SK-N-SH (cell line): Measurements from ENCODE around the gene CDH13. TPM values are rescaled to one million over a fixed set of nuclear protein-coding genes. Genes with fewer than 3 reads are reported as not detected.

Experiments
- CTCF ChIA-PET: fragments of 300-600, 350-600 bp; formaldehyde crosslinking; extraction: SDS; loops from one replicate; lab custom pipeline; 2021; lab: Yijun Ruan, JAX
- POLR2A ChIA-PET: fragments of 350-600 bp; sonication (Branson Sonifier 250); formaldehyde crosslinking; extraction: SDS; loops from one replicate; lab custom pipeline; 2020; ENCODE audit warnings: antibody characterized with exemption, inconsistent platforms; lab: Yijun Ruan, JAX
- DNase-seq: peaks from one replicate; pipeline ENCODE4 v3.0.0; 2012
- H2AFZ ChIP-seq: fragments of 200-600 bp; sonication (generic); 2 replicates; pipeline ENCODE4 v1.8.1; 2016; ENCODE audit warnings: antibody characterized with exemption, mild to moderate bottlenecking, low read depth
- H3F3A ChIP-seq: fragments of 200-600 bp; sonication (generic); replicated peaks from 2 replicates; pipeline ENCODE3; 2016; ENCODE audit warnings: antibody characterized with exemption, mild to moderate bottlenecking; ENCODE audit not compliant: insufficient read depth
- H3K27ac ChIP-seq, 2 experiments: fragments of 200-500 bp in 1 of 2; fragments of 200-600 bp in 1 of 2; sonication (Bioruptor generic) in 1 of 2; sonication (generic), shearing (Covaris generic) in 1 of 2; 2 replicates each; pipeline versions ENCODE4 v1.5.1 to v1.6.1; 2014 to 2016; ENCODE audit warnings: low read depth in 2 of 2, inconsistent platforms in 1 of 2, low read length in 1 of 2, mild to moderate bottlenecking in 1 of 2, mixed read lengths in 1 of 2
- H3K27me3 ChIP-seq: fragments of 200-600 bp; sonication (generic), shearing (Covaris generic); 2 replicates; pipeline ENCODE4 v1.6.1; 2016; ENCODE audit warnings: mixed run types; ENCODE audit not compliant: insufficient read depth
- H3K36me3 ChIP-seq, 2 experiments: fragments of 200-500 bp in 1 of 2; fragments of 200-600 bp in 1 of 2; sonication (Bioruptor generic) in 1 of 2; sonication (generic) in 1 of 2; replicated peaks in 1 of 2; 2 replicates each; pipeline versions ENCODE3 to v1.5.1; 2014 to 2016; ENCODE audit warnings: low read length in 1 of 2, mild to moderate bottlenecking in 1 of 2; ENCODE audit not compliant: insufficient read depth in 2 of 2, control insufficient read depth in 1 of 2
- H3K4me1 ChIP-seq, 2 experiments: fragments of 200-500 bp in 1 of 2; fragments of 200-600 bp in 1 of 2; sonication (Bioruptor generic) in 1 of 2; sonication (generic), shearing (Covaris generic) in 1 of 2; 2 replicates each; pipeline versions ENCODE4 v1.5.1 to v1.6.1; 2014 to 2016; ENCODE audit warnings: low read depth in 1 of 2, low read length in 1 of 2, mixed run types in 1 of 2; ENCODE audit not compliant: insufficient read depth in 2 of 2, control insufficient read depth in 1 of 2
- H3K4me2 ChIP-seq: fragments of 200-600 bp; sonication (generic), shearing (Covaris generic); 2 replicates; pipeline ENCODE4 v1.6.1; 2017; ENCODE audit warnings: mixed run types
- H3K4me3 ChIP-seq, 2 experiments: fragments of 200-500 bp in 1 of 2; fragments of 200-600 bp in 1 of 2; sonication (Bioruptor generic) in 1 of 2; sonication (generic), shearing (Covaris generic) in 1 of 2; 2 replicates each; pipeline versions ENCODE4 v1.5.1 to v1.8.1; 2014 to 2016; ENCODE audit warnings: low read depth in 2 of 2, inconsistent platforms in 1 of 2, low read length in 1 of 2, mild to moderate bottlenecking in 1 of 2, mixed read lengths in 1 of 2, moderate library complexity in 1 of 2
- H3K79me2 ChIP-seq: fragments of 200-600 bp; sonication (generic); 2 replicates; pipeline ENCODE4 v1.8.1; 2017; ENCODE audit warnings: mild to moderate bottlenecking; ENCODE audit not compliant: insufficient read depth
- H3K9ac ChIP-seq: fragments of 200-600 bp; sonication (generic); 2 replicates; pipeline ENCODE4 v1.6.1; 2017; ENCODE audit warnings: mixed run types
- H3K9me2 ChIP-seq: fragments of 200-600 bp; sonication (generic); 2 replicates; pipeline ENCODE4 v1.6.1; 2017; ENCODE audit warnings: mixed run types
- H3K9me3 ChIP-seq: fragments of 200-600 bp; sonication (generic); 2 replicates; pipeline ENCODE4 v1.6.1; 2017; ENCODE audit warnings: mixed run types, mild to moderate bottlenecking, moderate library complexity
- H4K20me1 ChIP-seq: fragments of 200-600 bp; sonication (generic); 2 replicates; pipeline ENCODE4 v1.6.1; 2017; ENCODE audit warnings: mild to moderate bottlenecking, mixed run types; ENCODE audit not compliant: insufficient read depth
- CHD2 ChIP-seq: fragments of 150-350 bp; IDR thresholded peaks from 2 replicates; pipeline ENCODE4 v1.6.1; 2018; ENCODE audit warnings: low read length; ENCODE audit not compliant: partially characterized antibody
- ELF1 ChIP-seq: IDR thresholded peaks from 2 replicates; pipeline ENCODE4 v1.4.0; 2012
- EZH2phosphoT487 ChIP-seq: fragments of 200-600 bp; sonication (generic); IDR thresholded peaks from 2 replicates; pipeline ENCODE4 v1.6.1; 2017; ENCODE audit warnings: low read depth, mixed run types, mild to moderate bottlenecking, antibody characterized with exemption, moderate library complexity, borderline replicate concordance
- FOSL2 ChIP-seq: IDR thresholded peaks from 2 replicates; pipeline ENCODE4 v1.4.0; 2012; ENCODE audit warnings: low read depth, mild to moderate bottlenecking, moderate library complexity, borderline replicate concordance
- FOXJ3 ChIP-seq: sonication (generic); formaldehyde crosslinking; IDR thresholded peaks from 2 replicates; pipeline ENCODE4 v1.5.1; 2020; ENCODE audit warnings: mild to moderate bottlenecking, missing genetic modification reagents
- GABPA ChIP-seq: IDR thresholded peaks from 2 replicates; pipeline ENCODE4 v1.4.0; 2012; ENCODE audit warnings: low read depth, mild to moderate bottlenecking
- GATA2 ChIP-seq: sonication (generic); formaldehyde crosslinking; IDR thresholded peaks from 2 replicates; pipeline ENCODE4 v1.5.0; 2020; ENCODE audit warnings: mild to moderate bottlenecking, missing genetic modification reagents
- RCOR1 ChIP-seq: fragments of 150-350 bp; IDR thresholded peaks from 2 replicates; pipeline ENCODE4 v1.6.1; 2017; ENCODE audit warnings: antibody characterized with exemption, low read length
- RFX5 ChIP-seq: IDR thresholded peaks from 2 replicates; pipeline ENCODE4 v1.6.1; 2012; ENCODE audit warnings: mild to moderate bottlenecking, improper control_type of control experiment, low read length
- RXRA ChIP-seq: IDR thresholded peaks from 2 replicates; pipeline ENCODE4 v1.4.0; 2012; ENCODE audit warnings: low read depth, mild to moderate bottlenecking, borderline replicate concordance
- SIN3A ChIP-seq: IDR thresholded peaks from 2 replicates; pipeline ENCODE4 v1.6.1; 2012; ENCODE audit warnings: low read depth, mild to moderate bottlenecking, low read length, moderate library complexity, borderline replicate concordance
- SMC3 ChIP-seq: IDR thresholded peaks from 2 replicates; pipeline ENCODE4 v1.6.1; 2012; ENCODE audit warnings: low read depth, low read length, improper control_type of control experiment
- TAF1 ChIP-seq: IDR thresholded peaks from 2 replicates; pipeline ENCODE4 v1.6.1; 2012; ENCODE audit warnings: low read depth, mild to moderate bottlenecking, low read length, moderate library complexity, borderline replicate concordance
- TCF12 ChIP-seq: IDR thresholded peaks from 2 replicates; pipeline ENCODE4 v1.4.0; 2012
- WGBS: methylation state at CpG from one replicate; pipeline ENCODE4 v1.1.6; 2017; ENCODE audit warnings: low lambda C conversion rate; 5-methylcytosine and 5-hydroxymethylcytosine counted together
- polyA plus RNA-seq, 3 experiments: library from polyadenylated mRNA; depleted of rRNA; stranded (reverse); fragments of >200 nt; gene quantifications; 2 replicates each; pipeline ENCODE4 v1.2.3, GENCODE V29; 2012
- TF ChIP-seq, protein P1 (sequence below): IDR thresholded peaks from 2 replicates; pipeline ENCODE4 v1.4.0; 2012; ENCODE audit warnings: low read depth
- TF ChIP-seq, protein P2 (sequence below): fragments of 200-600 bp; sonication (generic); IDR thresholded peaks from 2 replicates; pipeline ENCODE4 v1.6.1; 2017; ENCODE audit warnings: antibody characterized with exemption, mild to moderate bottlenecking, moderate library complexity
- TF ChIP-seq, protein P3 (sequence below): IDR thresholded peaks from 2 replicates; pipeline ENCODE4 v1.4.0; 2012; ENCODE audit warnings: low read depth, borderline replicate concordance
- TF ChIP-seq, protein P4 (sequence below): fragments of 150-350 bp; IDR thresholded peaks from 2 replicates; pipeline ENCODE4 v1.6.1; 2017; ENCODE audit warnings: antibody characterized with exemption, low read length, low read depth, borderline replicate concordance
- TF ChIP-seq, protein P5 (sequence below): IDR thresholded peaks from 2 replicates; pipeline ENCODE4 v1.4.0; 2012; ENCODE audit warnings: low read depth, borderline replicate concordance

CDH13 gene
- polyA plus RNA-seq, 1 of the 3 experiments (the other 2 are of a cell fraction) = 93.0 TPM

DNA sequence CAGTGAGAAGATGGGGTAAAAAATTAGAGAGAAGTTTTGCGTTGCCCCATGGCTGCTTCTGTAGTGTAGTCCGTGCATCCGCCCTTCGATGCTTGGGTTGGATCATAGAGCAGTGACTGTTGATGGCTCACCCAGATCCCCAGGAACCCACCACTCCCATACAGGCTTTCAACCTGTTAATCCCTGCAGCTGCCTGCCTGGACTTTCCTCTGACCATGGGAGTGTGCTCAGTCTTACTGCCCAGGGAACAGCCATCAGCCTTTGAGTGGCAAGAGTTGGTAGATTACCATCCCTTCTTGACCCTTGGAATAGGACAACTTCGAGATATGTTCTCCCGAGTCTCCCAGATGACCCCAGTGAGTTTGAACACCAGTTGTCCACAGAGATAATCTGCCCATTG is 881.5 kb downstream of the CDH13 start:
- Histone ChIP-seq H3K9me3 (no peaks in the 10 kb centered on the region), H3K4me3 (no peak overlapping the region), H3K27ac (no peak overlapping the region), H3K36me3 (no peaks in the 10 kb centered on the region), H3F3A (peaks cover 6% of the 10 kb centered on the region), H4K20me1 (no peaks in the 10 kb centered on the region), H3K27me3 (no peaks in the 10 kb centered on the region), H3K4me1 (no peaks in the 10 kb centered on the region), H3K9ac (no peak overlapping the region), H3K79me2 (no peaks in the 10 kb centered on the region), H3K9me2 (no peaks in the 10 kb centered on the region), H2AFZ (no peak overlapping the region), H3K4me2 (no peak overlapping the region)
- WGBS = 61% methylated on average over 6 of the region's 6 CpGs
- ChIA-PET CTCF (no interaction called here), POLR2A (no interaction called here)
- TF ChIP-seq FOXJ3 (CRISPR knock-in tag) (no peak), TCF12 (no peak), RXRA (no peak), RFX5 (no peak), CHD2 (no peak)
- TF ChIP-seq, protein P1, sequence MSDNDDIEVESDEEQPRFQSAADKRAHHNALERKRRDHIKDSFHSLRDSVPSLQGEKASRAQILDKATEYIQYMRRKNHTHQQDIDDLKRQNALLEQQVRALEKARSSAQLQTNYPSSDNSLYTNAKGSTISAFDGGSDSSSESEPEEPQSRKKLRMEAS = no peak
- DNase-seq = no peak

DNA sequence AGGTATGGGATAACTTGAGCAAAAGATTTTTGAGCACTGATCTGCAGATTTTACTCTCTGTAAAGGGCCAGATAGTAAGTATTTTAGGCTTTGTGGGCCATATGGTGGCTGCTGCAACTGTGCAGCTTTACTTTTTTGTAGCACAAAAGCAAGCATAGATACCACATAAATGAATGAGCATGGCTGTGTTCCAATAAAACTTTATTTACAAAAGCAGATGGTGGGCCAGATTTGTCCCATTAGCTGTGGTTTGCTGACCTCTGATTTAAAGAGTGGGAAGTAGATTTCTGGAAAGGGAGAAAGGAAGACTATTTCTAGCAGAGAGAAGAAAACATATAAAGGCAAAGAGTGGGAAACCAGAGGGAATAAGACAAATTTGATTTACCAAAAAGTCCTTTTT is 882.5 kb downstream of the CDH13 start:
- Histone ChIP-seq H3K4me1 (no peaks in the 10 kb centered on the region), H3K9ac (no peak overlapping the region), H3K4me2 (no peak overlapping the region), H3F3A (peaks cover 6% of the 10 kb centered on the region), H3K9me2 (no peaks in the 10 kb centered on the region), H2AFZ (no peak overlapping the region), H3K27me3 (no peaks in the 10 kb centered on the region), H3K36me3 (no peaks in the 10 kb centered on the region), H4K20me1 (no peaks in the 10 kb centered on the region), H3K9me3 (no peaks in the 10 kb centered on the region), H3K79me2 (no peaks in the 10 kb centered on the region), H3K27ac (no peak overlapping the region), H3K4me3 (no peak overlapping the region)
- TF ChIP-seq SMC3 (no peak), FOSL2 (no peak), GATA2 (CRISPR knock-in tag) (no peak), EZH2phosphoT487 (no peak), RFX5 (no peak), RCOR1 (no peak), GABPA (no peak), RXRA (no peak), SIN3A (no peak), TAF1 (no peak), ELF1 (no peak)
- TF ChIP-seq, protein P1 = no peak
- TF ChIP-seq, protein P2, sequence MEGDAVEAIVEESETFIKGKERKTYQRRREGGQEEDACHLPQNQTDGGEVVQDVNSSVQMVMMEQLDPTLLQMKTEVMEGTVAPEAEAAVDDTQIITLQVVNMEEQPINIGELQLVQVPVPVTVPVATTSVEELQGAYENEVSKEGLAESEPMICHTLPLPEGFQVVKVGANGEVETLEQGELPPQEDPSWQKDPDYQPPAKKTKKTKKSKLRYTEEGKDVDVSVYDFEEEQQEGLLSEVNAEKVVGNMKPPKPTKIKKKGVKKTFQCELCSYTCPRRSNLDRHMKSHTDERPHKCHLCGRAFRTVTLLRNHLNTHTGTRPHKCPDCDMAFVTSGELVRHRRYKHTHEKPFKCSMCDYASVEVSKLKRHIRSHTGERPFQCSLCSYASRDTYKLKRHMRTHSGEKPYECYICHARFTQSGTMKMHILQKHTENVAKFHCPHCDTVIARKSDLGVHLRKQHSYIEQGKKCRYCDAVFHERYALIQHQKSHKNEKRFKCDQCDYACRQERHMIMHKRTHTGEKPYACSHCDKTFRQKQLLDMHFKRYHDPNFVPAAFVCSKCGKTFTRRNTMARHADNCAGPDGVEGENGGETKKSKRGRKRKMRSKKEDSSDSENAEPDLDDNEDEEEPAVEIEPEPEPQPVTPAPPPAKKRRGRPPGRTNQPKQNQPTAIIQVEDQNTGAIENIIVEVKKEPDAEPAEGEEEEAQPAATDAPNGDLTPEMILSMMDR = no peak
- TF ChIP-seq, protein P3, sequence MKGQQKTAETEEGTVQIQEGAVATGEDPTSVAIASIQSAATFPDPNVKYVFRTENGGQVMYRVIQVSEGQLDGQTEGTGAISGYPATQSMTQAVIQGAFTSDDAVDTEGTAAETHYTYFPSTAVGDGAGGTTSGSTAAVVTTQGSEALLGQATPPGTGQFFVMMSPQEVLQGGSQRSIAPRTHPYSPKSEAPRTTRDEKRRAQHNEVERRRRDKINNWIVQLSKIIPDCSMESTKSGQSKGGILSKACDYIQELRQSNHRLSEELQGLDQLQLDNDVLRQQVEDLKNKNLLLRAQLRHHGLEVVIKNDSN = no peak
- TF ChIP-seq, protein P4, sequence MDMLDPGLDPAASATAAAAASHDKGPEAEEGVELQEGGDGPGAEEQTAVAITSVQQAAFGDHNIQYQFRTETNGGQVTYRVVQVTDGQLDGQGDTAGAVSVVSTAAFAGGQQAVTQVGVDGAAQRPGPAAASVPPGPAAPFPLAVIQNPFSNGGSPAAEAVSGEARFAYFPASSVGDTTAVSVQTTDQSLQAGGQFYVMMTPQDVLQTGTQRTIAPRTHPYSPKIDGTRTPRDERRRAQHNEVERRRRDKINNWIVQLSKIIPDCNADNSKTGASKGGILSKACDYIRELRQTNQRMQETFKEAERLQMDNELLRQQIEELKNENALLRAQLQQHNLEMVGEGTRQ = no peak
- TF ChIP-seq, protein P5, sequence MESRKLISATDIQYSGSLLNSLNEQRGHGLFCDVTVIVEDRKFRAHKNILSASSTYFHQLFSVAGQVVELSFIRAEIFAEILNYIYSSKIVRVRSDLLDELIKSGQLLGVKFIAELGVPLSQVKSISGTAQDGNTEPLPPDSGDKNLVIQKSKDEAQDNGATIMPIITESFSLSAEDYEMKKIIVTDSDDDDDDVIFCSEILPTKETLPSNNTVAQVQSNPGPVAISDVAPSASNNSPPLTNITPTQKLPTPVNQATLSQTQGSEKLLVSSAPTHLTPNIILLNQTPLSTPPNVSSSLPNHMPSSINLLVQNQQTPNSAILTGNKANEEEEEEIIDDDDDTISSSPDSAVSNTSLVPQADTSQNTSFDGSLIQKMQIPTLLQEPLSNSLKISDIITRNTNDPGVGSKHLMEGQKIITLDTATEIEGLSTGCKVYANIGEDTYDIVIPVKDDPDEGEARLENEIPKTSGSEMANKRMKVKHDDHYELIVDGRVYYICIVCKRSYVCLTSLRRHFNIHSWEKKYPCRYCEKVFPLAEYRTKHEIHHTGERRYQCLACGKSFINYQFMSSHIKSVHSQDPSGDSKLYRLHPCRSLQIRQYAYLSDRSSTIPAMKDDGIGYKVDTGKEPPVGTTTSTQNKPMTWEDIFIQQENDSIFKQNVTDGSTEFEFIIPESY = no peak
- DNase-seq = no peak
- CTCF ChIA-PET = no interaction called here
- POLR2A ChIA-PET = no interaction called here
